Stimulated activated CD4-positive, alpha-beta T cell treated with anti-CD3 and anti-CD28 coated beads, Interleukin-15, amount 100 ng/mL, for 1 hour (primary cell): ENCODE measurements around the gene SHISAL1.
"Not testable (repeated sequence)": the region's sequence is repeated elsewhere in the genome, so short reads cannot be mapped to it uniquely, and the experiment has no call there.

Experiments used
- DNase-seq, 2 donors: peaks; one replicate each; pipeline ENCODE4 v3.0.0-alpha.2; 2020; ENCODE audit warnings: low read depth in 1 of 2, low spot score in 1 of 2

The SHISAL1 gene

GRCh38 chr22:44304354-44304753 lies 8.4 kb downstream of the SHISAL1 start:
- no peak for DNase-seq

- not testable (repeated sequence) for DNase-seq
Observed at GRCh38 chr22:44302363-44302762, 10.4 kb downstream of the SHISAL1 start.

- DNase-seq: no peak
Observed at GRCh38 chr22:44301039-44301438, 11.7 kb downstream of the SHISAL1 start.

GRCh38 chr22:44299124-44299523 lies 13.6 kb downstream of the SHISAL1 start:
- no peak for DNase-seq

GRCh38 chr22:44298406-44299091 lies 14.2 kb downstream of the SHISAL1 start:
- DNase-seq: no peak

- no peak for DNase-seq
Observed at GRCh38 chr22:44297470-44298061, 15.2 kb downstream of the SHISAL1 start.

- no peak for DNase-seq
Observed at GRCh38 chr22:44295406-44295805, 17.3 kb downstream of the SHISAL1 start.

GRCh38 chr22:44293876-44294275 lies 18.9 kb downstream of the SHISAL1 start:
- DNase-seq: no peak

GRCh38 chr22:44293034-44293433 lies 19.7 kb downstream of the SHISAL1 start:
- DNase-seq: no peak

- DNase-seq: no peak
Observed at GRCh38 chr22:44292521-44292920, 20.2 kb downstream of the SHISAL1 start.

- DNase-seq: no peak
Observed at GRCh38 chr22:44291674-44292360, 20.9 kb downstream of the SHISAL1 start.

GRCh38 chr22:44291265-44291664 lies 21.5 kb downstream of the SHISAL1 start:
- no peak for DNase-seq

GRCh38 chr22:44289414-44290171 lies 23.2 kb downstream of the SHISAL1 start:
- no peak for DNase-seq

GRCh38 chr22:44288913-44289312 lies 23.8 kb downstream of the SHISAL1 start:
- no peak for DNase-seq

- DNase-seq: no peak
Observed at GRCh38 chr22:44287741-44288140, 25.0 kb downstream of the SHISAL1 start.

- DNase-seq: no peak
Observed at GRCh38 chr22:44287121-44287693, 25.5 kb downstream of the SHISAL1 start.

- no peak for DNase-seq
Observed at GRCh38 chr22:44286646-44287045, 26.1 kb downstream of the SHISAL1 start.

GRCh38 chr22:44284711-44285110 lies 28.0 kb downstream of the SHISAL1 start:
- no peak for DNase-seq

- no peak for DNase-seq
Observed at GRCh38 chr22:44281768-44282637, 30.7 kb downstream of the SHISAL1 start.

- no peak for DNase-seq
Observed at GRCh38 chr22:44280665-44281188, 32.0 kb downstream of the SHISAL1 start.
